Activated naive CD8-positive, alpha-beta T cell treated with anti-CD3 and anti-CD28 coated beads for 36 hours (primary cell): ENCODE measurements around the gene TNIK. TPM values are rescaled to one million over a fixed set of nuclear protein-coding genes. Genes with fewer than 3 reads are reported as not detected.

Experiments used
- DNase-seq: peaks from one replicate; pipeline ENCODE4 v3.0.0; 2021
- H3K27ac Mint-ChIP-seq: one replicate; pipeline ENCODE4 v1.8.0; 2022; ENCODE audit warnings: mild to moderate bottlenecking, moderate library complexity, mixed read lengths
- H3K27me3 Mint-ChIP-seq: one replicate; pipeline ENCODE4 v1.8.0; 2022; ENCODE audit warnings: mild to moderate bottlenecking, mixed read lengths
- H3K36me3 Mint-ChIP-seq: one replicate; pipeline ENCODE4 v1.8.0; 2021; ENCODE audit warnings: mild to moderate bottlenecking, mixed read lengths
- H3K4me1 Mint-ChIP-seq: one replicate; pipeline ENCODE4 v1.8.0; 2021; ENCODE audit warnings: mixed read lengths
- H3K4me3 Mint-ChIP-seq: one replicate; pipeline ENCODE4 v1.8.0; 2022; ENCODE audit warnings: mild to moderate bottlenecking, moderate library complexity, mixed read lengths
- H3K9me3 Mint-ChIP-seq: one replicate; pipeline ENCODE4 v1.8.0; 2022; ENCODE audit warnings: mixed read lengths
- total RNA-seq, 2 experiments: library from RNA; stranded (reverse); gene quantifications; one replicate each; pipeline ENCODE4 v1.2.3, GENCODE V29; 2021

The TNIK gene
- total RNA-seq, 2 experiments from 2014 or later, result 21.3 to 24.6 TPM

GRCh38 chr3:171333784-171334464, 126.3 kb downstream of the TNIK start:
- Mint-ChIP-seq H3K4me1 (peaks cover 46% of the 10 kb centered on the region), H3K9me3 (no peaks in the 10 kb centered on the region), H3K4me3 (no peak overlapping the region), H3K27ac (no peak overlapping the region), H3K27me3 (no peaks in the 10 kb centered on the region), H3K36me3 (peaks cover 2% of the 10 kb centered on the region)
- no peak for DNase-seq

- Mint-ChIP-seq H3K27me3 (no peaks in the 10 kb centered on the region), H3K27ac (no peak overlapping the region), H3K36me3 (peaks cover 2% of the 10 kb centered on the region), H3K4me3 (no peak overlapping the region), H3K9me3 (no peaks in the 10 kb centered on the region), H3K4me1 (peaks cover 57% of the 10 kb centered on the region)
- no peak for DNase-seq
These were observed 129.3 kb downstream of the TNIK start for GRCh38 chr3:171330938-171331337.

GRCh38 chr3:171329746-171330145, 130.5 kb downstream of the TNIK start:
- Mint-ChIP-seq H3K4me1 (peaks cover 51% of the 10 kb centered on the region), H3K36me3 (peaks cover 2% of the 10 kb centered on the region), H3K27me3 (no peaks in the 10 kb centered on the region), H3K9me3 (no peaks in the 10 kb centered on the region), H3K4me3 (no peak overlapping the region), H3K27ac (no peak overlapping the region)
- DNase-seq, result no peak

- Mint-ChIP-seq H3K27me3 (no peaks in the 10 kb centered on the region), H3K4me1 (peaks cover 44% of the 10 kb centered on the region), H3K36me3 (peaks cover 4% of the 10 kb centered on the region), H3K4me3 (no peak overlapping the region), H3K27ac (no peak overlapping the region), H3K9me3 (peaks cover 5% of the 10 kb centered on the region)
- peak; percentile 39 for DNase-seq
These were observed 131.7 kb downstream of the TNIK start for GRCh38 chr3:171328419-171329082.

- peaks cover 46% of the 10 kb centered on the region for H3K4me1 Mint-ChIP-seq
- peaks cover 5% of the 10 kb centered on the region for H3K9me3 Mint-ChIP-seq
- no peak for DNase-seq
- H3K4me3 Mint-ChIP-seq, result no peak overlapping the region
- no peak overlapping the region for H3K27ac Mint-ChIP-seq
- H3K27me3 Mint-ChIP-seq, result no peaks in the 10 kb centered on the region
- H3K36me3 Mint-ChIP-seq, result peaks cover 4% of the 10 kb centered on the region
These were observed 132.6 kb downstream of the TNIK start for GRCh38 chr3:171327441-171328174.

GRCh38 chr3:171326717-171327440, 133.3 kb downstream of the TNIK start:
- H3K4me1 Mint-ChIP-seq, result peaks cover 41% of the 10 kb centered on the region
- no peaks in the 10 kb centered on the region for H3K27me3 Mint-ChIP-seq
- DNase-seq, result no peak

GRCh38 chr3:171323938-171324536, 136.2 kb downstream of the TNIK start:
- H3K36me3 Mint-ChIP-seq, result peaks cover 3% of the 10 kb centered on the region
- H3K27ac Mint-ChIP-seq, result no peak overlapping the region
- H3K27me3 Mint-ChIP-seq, result no peaks in the 10 kb centered on the region
- no peak for DNase-seq
- peaks cover 5% of the 10 kb centered on the region for H3K9me3 Mint-ChIP-seq
- no peak overlapping the region for H3K4me3 Mint-ChIP-seq
- H3K4me1 Mint-ChIP-seq, result peaks cover 25% of the 10 kb centered on the region

More at GRCh38 chr3:171326717-171327440, 133.3 kb downstream of the TNIK start:
- H3K4me3 Mint-ChIP-seq, result no peak overlapping the region
- no peak overlapping the region for H3K27ac Mint-ChIP-seq
- peaks cover 4% of the 10 kb centered on the region for H3K36me3 Mint-ChIP-seq
- peaks cover 5% of the 10 kb centered on the region for H3K9me3 Mint-ChIP-seq

GRCh38 chr3:171321559-171322360, 138.4 kb downstream of the TNIK start:
- peaks cover 5% of the 10 kb centered on the region for H3K9me3 Mint-ChIP-seq
- H3K4me1 Mint-ChIP-seq, result peaks cover 10% of the 10 kb centered on the region
- DNase-seq, result no peak
- H3K27me3 Mint-ChIP-seq, result no peaks in the 10 kb centered on the region
- no peak overlapping the region for H3K4me3 Mint-ChIP-seq
- no peak overlapping the region for H3K27ac Mint-ChIP-seq
- H3K36me3 Mint-ChIP-seq, result peaks cover 3% of the 10 kb centered on the region

- no peak for DNase-seq
- H3K36me3 Mint-ChIP-seq, result peaks cover 3% of the 10 kb centered on the region
- no peak overlapping the region for H3K4me3 Mint-ChIP-seq
- peaks cover 5% of the 10 kb centered on the region for H3K9me3 Mint-ChIP-seq
- no peak overlapping the region for H3K27ac Mint-ChIP-seq
- no peaks in the 10 kb centered on the region for H3K27me3 Mint-ChIP-seq
- H3K4me1 Mint-ChIP-seq, result peaks cover 10% of the 10 kb centered on the region
These were observed 139.3 kb downstream of the TNIK start for GRCh38 chr3:171320750-171321558.

- Mint-ChIP-seq H3K4me3 (no peak overlapping the region), H3K36me3 (peaks cover 5% of the 10 kb centered on the region), H3K27ac (no peak overlapping the region), H3K27me3 (no peaks in the 10 kb centered on the region), H3K9me3 (no peaks in the 10 kb centered on the region), H3K4me1 (peaks cover 20% of the 10 kb centered on the region)
- DNase-seq, result no peak
These were observed 143.0 kb downstream of the TNIK start for GRCh38 chr3:171317171-171317570.

- DNase-seq, result no peak
- Mint-ChIP-seq H3K4me1 (peaks cover 27% of the 10 kb centered on the region), H3K36me3 (peaks cover 7% of the 10 kb centered on the region), H3K27ac (no peak overlapping the region), H3K4me3 (no peak overlapping the region), H3K9me3 (no peaks in the 10 kb centered on the region), H3K27me3 (no peaks in the 10 kb centered on the region)
These were observed 144.3 kb downstream of the TNIK start for GRCh38 chr3:171315919-171316318.

GRCh38 chr3:171315101-171315500, 145.1 kb downstream of the TNIK start:
- H3K27ac Mint-ChIP-seq, result no peak overlapping the region
- peaks cover 7% of the 10 kb centered on the region for H3K36me3 Mint-ChIP-seq
- H3K9me3 Mint-ChIP-seq, result no peaks in the 10 kb centered on the region
- peaks cover 34% of the 10 kb centered on the region for H3K4me1 Mint-ChIP-seq
- no peak for DNase-seq
- H3K4me3 Mint-ChIP-seq, result no peak overlapping the region
- no peaks in the 10 kb centered on the region for H3K27me3 Mint-ChIP-seq

GRCh38 chr3:171314341-171314740, 145.9 kb downstream of the TNIK start:
- no peak for DNase-seq
- Mint-ChIP-seq H3K27ac (peak overlapping the region; percentile 36), H3K36me3 (peaks cover 7% of the 10 kb centered on the region), H3K9me3 (no peaks in the 10 kb centered on the region), H3K4me1 (peaks cover 39% of the 10 kb centered on the region), H3K4me3 (no peak overlapping the region), H3K27me3 (no peaks in the 10 kb centered on the region)
